ENCODE results near the gene OR2K2.
"Not testable (repeated sequence)": the region's sequence is repeated elsewhere in the genome, so short reads cannot be mapped to it uniquely, and the experiment has no call there.

The OR2K2 gene

DNA sequence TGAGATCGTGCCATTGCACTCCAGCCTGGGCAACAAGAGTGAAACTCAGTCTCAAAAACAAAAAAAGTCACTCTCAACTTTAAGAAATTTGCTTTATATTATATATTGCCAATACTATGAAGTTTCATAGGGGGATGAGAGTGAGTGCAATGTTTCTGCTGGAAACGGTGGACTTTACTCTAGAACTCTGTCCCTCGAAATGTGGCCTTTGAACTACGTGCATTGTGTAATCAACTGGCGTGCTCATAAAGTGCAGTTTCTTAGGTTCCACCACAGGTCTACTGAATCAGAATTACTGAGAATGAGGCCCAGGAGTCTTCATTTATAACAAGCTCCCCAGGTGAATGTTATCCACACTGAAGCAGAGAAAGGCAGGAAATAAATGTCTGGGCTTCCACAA is 24.1 kb downstream of the OR2K2 start:
- H3K27me3 Mint-ChIP-seq, result peaks cover 3% of the 10 kb centered on the region
- H3K9me3 Mint-ChIP-seq, result no peaks in the 10 kb centered on the region
- no peak overlapping the region for H3K4me3 Mint-ChIP-seq
- no peaks in the 10 kb centered on the region for H3K36me3 Mint-ChIP-seq (ENCODE audit: low read depth)
- H3K27ac Mint-ChIP-seq, result no peak overlapping the region
- no peaks in the 10 kb centered on the region for H3K4me1 Mint-ChIP-seq (ENCODE audit: low read depth)

DNA sequence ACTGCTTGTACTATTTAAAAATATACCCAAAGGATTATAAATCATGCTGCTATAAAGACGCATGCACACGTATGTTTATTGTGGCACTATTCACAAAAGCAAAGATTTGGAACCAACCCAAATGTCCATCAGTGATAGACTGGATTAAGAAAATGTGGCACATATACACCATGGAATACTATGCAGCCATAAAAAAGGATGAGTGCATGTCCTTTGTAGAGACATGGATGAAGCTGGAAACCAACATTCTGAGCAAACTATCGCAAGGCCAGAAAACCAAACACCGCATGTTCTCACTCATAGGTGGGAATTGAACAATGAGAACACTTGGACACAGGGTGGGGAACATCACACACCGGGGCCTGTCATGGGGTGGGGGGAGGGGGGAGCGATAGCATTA is 26.0 kb downstream of the OR2K2 start:
- H3K27me3 Mint-ChIP-seq; H3K4me1 Mint-ChIP-seq (ENCODE audit: low read depth); H3K27ac Mint-ChIP-seq; H3K36me3 Mint-ChIP-seq (ENCODE audit: low read depth); H3K9me3 Mint-ChIP-seq; H3K4me3 Mint-ChIP-seq: not testable (repeated sequence)

DNA sequence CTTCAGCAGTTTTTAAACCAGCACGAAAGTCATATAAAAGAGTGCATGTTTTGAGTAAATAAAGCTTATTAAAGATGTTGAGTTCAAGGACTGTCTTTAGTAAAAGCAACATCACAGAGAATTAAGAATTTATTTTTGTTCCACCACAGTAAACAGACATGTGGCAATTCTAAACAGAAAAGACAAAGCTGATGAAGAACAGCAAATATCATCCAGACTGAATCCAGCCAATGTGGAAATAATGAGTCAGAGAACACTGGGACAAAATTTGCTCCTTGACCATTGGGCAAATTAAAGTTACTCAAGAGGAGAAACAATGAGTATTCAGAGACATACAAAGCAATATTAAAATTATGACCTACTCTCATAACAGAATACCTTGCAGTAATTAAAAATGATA is 28.8 kb downstream of the OR2K2 start:
- peaks cover 13% of the 10 kb centered on the region for H3K27me3 Mint-ChIP-seq
- no peaks in the 10 kb centered on the region for H3K4me1 Mint-ChIP-seq (ENCODE audit: low read depth)
- no peak overlapping the region for H3K27ac Mint-ChIP-seq
- peaks cover 4% of the 10 kb centered on the region for H3K9me3 Mint-ChIP-seq
- H3K4me3 Mint-ChIP-seq, result no peak overlapping the region
- H3K36me3 Mint-ChIP-seq (ENCODE audit: low read depth), result no peaks in the 10 kb centered on the region

GRCh38 chr9:111300140-111300735 is 29.8 kb downstream of the OR2K2 start:
- Mint-ChIP-seq H3K9me3 (peaks cover 4% of the 10 kb centered on the region), H3K4me1 (ENCODE audit: low read depth) (no peaks in the 10 kb centered on the region), H3K4me3 (no peak overlapping the region), H3K27me3 (peaks cover 12% of the 10 kb centered on the region), H3K27ac (no peak overlapping the region), H3K36me3 (ENCODE audit: low read depth) (no peaks in the 10 kb centered on the region)

DNA sequence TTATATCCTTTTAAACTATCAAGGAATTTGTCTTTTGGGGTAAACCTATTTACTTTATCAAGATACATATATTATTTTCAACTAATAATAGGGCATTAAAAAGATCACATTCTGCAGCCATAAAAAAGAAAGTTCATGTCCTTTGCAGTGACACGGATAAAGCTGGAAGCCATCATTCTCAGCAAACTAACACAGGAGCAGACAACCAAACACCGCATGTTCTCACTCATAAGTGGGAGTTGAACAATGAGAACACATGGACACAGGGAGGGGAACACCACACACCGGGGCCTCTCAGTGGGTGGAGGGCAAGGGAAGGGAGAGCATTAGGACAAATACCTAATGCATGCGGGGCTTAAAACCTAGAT is 30.4 kb downstream of the OR2K2 start:
- H3K27me3 Mint-ChIP-seq; H3K27ac Mint-ChIP-seq; H3K36me3 Mint-ChIP-seq (ENCODE audit: low read depth); H3K4me1 Mint-ChIP-seq (ENCODE audit: low read depth); H3K9me3 Mint-ChIP-seq; H3K4me3 Mint-ChIP-seq: not testable (repeated sequence)

- Mint-ChIP-seq H3K4me3 (no peak overlapping the region), H3K27me3 (peaks cover 10% of the 10 kb centered on the region), H3K36me3 (ENCODE audit: low read depth) (no peaks in the 10 kb centered on the region), H3K9me3 (peaks cover 4% of the 10 kb centered on the region), H3K4me1 (ENCODE audit: low read depth) (no peaks in the 10 kb centered on the region), H3K27ac (no peak overlapping the region)
These were observed 31.1 kb downstream of the OR2K2 start for GRCh38 chr9:111298731-111299598.

- H3K36me3 Mint-ChIP-seq (ENCODE audit: low read depth), result no peaks in the 10 kb centered on the region
- peaks cover 10% of the 10 kb centered on the region for H3K27me3 Mint-ChIP-seq
- H3K27ac Mint-ChIP-seq, result no peak overlapping the region
- H3K4me1 Mint-ChIP-seq (ENCODE audit: low read depth), result no peaks in the 10 kb centered on the region
- H3K4me3 Mint-ChIP-seq, result no peak overlapping the region
- H3K9me3 Mint-ChIP-seq, result peaks cover 4% of the 10 kb centered on the region
These were observed 31.9 kb downstream of the OR2K2 start for GRCh38 chr9:111298111-111298510.

DNA sequence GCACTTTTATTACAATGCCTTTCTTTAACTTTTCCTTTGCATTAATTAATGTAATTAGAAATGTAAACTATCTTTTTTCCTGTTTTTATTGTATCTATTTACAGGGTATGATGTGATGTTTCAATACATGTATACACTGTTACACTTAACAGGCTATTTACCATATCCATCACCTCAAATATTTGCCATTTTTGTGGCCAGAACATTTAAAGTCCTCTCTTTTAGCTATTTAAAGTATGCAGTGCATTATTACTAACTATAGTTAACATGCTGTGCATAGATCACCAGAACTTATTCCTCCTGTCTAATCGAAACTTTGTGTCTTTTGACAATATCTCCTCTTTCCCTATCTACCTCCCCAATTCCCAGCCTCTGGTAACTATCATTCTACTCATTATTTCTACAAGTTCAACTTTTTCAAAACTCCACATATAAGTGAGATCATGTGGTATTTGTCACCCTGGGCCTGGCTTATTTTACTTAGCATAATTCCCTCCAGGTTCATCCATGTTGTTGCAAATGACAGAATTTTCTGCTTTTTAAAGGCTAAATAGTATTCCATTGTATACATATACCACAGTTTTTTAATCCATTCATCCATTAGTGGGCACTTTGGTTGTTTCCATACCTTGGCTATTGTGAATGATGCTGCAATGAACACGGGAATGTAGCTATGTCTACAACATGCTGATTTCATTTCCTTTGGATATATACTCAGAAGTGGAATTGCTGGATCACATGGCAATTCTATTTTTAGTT is 32.8 kb downstream of the OR2K2 start:
- H3K4me3 Mint-ChIP-seq, result no peak overlapping the region
- H3K4me1 Mint-ChIP-seq (ENCODE audit: low read depth), result no peaks in the 10 kb centered on the region
- H3K36me3 Mint-ChIP-seq (ENCODE audit: low read depth), result no peaks in the 10 kb centered on the region
- peaks cover 10% of the 10 kb centered on the region for H3K27me3 Mint-ChIP-seq
- no peak overlapping the region for H3K27ac Mint-ChIP-seq
- peaks cover 4% of the 10 kb centered on the region for H3K9me3 Mint-ChIP-seq

DNA sequence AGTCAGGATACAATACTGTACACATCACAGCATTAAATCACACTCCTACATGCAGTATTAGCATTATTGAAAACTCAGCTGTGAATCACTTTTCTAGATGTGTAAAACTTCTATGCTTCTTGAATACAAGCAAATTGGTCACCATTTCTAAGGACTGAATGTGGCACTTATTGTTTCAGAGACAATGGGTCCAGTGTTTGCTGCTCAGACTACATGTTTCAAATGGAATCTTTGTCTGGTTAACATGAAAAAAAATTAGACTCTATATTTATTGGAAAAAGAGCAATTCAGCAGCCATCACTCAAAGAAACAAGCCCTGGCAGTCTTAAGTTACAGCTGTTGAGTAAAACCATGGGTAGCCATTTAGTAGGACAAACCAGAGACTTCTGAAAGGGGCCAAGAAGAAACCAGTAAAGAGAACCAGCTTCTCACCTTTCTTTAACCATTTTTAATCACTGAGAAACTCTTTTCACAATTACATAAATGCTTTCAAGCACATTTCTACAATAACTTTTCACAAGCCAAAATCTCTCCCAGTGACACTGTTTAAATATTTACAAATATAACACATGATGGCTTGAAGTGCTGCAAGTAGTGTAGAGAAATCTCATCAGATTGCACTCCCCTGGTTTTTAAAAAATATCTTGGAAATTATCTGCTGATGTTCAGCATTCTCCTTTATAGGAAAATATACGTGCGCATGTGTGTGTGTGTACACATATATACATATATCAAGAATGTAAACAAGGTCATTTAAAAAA is 35.2 kb downstream of the OR2K2 start:
- Mint-ChIP-seq H3K27ac (no peak overlapping the region), H3K36me3 (ENCODE audit: low read depth) (no peaks in the 10 kb centered on the region), H3K4me3 (no peak overlapping the region), H3K4me1 (ENCODE audit: low read depth) (no peaks in the 10 kb centered on the region), H3K27me3 (peaks cover 4% of the 10 kb centered on the region), H3K9me3 (peaks cover 4% of the 10 kb centered on the region)

DNA sequence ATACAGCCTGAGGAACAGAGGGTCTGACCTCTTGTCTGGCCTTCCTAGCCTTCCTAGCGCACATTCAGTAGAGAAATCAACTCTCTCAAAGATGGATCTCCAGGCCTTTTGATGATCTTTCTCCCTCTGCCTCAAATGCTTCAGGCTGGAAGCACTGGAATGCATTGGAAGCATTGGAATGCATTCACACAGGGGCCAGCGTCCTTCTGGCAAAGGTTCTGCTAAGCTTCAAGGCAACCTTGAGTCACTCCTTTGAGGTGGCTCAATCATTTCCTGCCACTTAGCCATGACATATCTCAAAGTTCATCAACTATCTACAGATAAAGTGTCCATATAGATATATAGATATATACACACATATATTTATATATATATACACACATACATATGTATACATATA is 42.9 kb downstream of the OR2K2 start:
- no peaks in the 10 kb centered on the region for H3K4me1 Mint-ChIP-seq (ENCODE audit: low read depth)
- no peaks in the 10 kb centered on the region for H3K9me3 Mint-ChIP-seq
- H3K36me3 Mint-ChIP-seq (ENCODE audit: low read depth), result no peaks in the 10 kb centered on the region
- H3K27me3 Mint-ChIP-seq, result peaks cover 11% of the 10 kb centered on the region
- H3K27ac Mint-ChIP-seq, result no peak overlapping the region
- H3K4me3 Mint-ChIP-seq, result no peak overlapping the region

- Mint-ChIP-seq H3K27me3 (peaks cover 21% of the 10 kb centered on the region), H3K4me1 (ENCODE audit: low read depth) (no peaks in the 10 kb centered on the region), H3K9me3 (peaks cover 4% of the 10 kb centered on the region), H3K27ac (no peak overlapping the region), H3K4me3 (no peak overlapping the region), H3K36me3 (ENCODE audit: low read depth) (no peaks in the 10 kb centered on the region)
These were observed 45.3 kb downstream of the OR2K2 start for GRCh38 chr9:111284703-111285102.

DNA sequence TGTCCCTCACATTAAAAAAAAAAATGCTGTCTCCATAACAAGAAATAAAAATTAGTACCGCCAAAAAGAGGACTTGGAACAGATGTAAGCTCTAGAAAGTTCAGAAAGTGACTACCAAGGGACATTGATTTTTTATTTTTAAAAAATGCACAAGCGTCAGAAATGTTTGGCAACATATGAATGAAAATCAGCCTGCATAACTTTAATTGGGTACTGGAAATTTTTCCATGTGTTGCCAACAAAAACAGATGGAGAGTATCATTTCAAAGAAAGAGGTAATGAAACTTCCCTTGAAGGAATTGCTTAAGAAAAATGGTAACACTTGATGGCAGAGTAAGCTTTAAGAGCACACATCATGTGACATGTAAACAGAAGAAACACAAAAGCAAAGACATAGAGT is 47.2 kb downstream of the OR2K2 start:
- H3K4me3 Mint-ChIP-seq, result no peak overlapping the region

DNA sequence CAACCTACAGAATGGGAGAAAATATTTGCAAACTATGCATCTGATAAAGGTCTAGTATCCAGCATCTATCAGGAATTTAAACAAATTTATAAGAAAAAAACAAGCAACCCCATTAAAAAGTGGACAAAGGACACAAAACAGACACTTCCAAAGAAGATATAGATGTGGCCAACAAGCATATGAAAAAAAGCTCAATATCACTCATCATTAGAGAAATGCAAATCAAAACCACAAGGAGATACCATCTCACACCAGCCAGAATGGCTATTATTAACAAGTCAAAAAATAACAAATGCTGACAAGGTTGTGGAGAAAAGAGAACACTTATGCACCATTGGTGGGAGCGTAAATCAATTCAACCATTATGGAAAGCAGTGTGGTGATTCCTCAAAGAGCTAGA is 49.2 kb downstream of the OR2K2 start:
- peaks cover 26% of the 10 kb centered on the region for H3K27me3 Mint-ChIP-seq

More for the DNA sequence above, 47.2 kb downstream of the OR2K2 start:
- no peaks in the 10 kb centered on the region for H3K36me3 Mint-ChIP-seq (ENCODE audit: low read depth)
- H3K27me3 Mint-ChIP-seq, result peaks cover 19% of the 10 kb centered on the region
- peaks cover 4% of the 10 kb centered on the region for H3K9me3 Mint-ChIP-seq
- no peak overlapping the region for H3K27ac Mint-ChIP-seq
- H3K4me1 Mint-ChIP-seq (ENCODE audit: low read depth), result no peaks in the 10 kb centered on the region

More for the DNA sequence above, 49.2 kb downstream of the OR2K2 start:
- H3K9me3 Mint-ChIP-seq; H3K27ac Mint-ChIP-seq; H3K4me1 Mint-ChIP-seq (ENCODE audit: low read depth); H3K36me3 Mint-ChIP-seq (ENCODE audit: low read depth); H3K4me3 Mint-ChIP-seq: not testable (repeated sequence)
